Large intestine (tissue), 12 donors: Measurements from ENCODE around the gene CRTAC1. TPM values are rescaled to one million over a fixed set of nuclear protein-coding genes. Genes with fewer than 3 reads are reported as not detected.
A peak's percentile ranks its signal among the peaks of the same experiment; 100 is the strongest.

ENCODE experiments used
- DNase-seq, 2 donors: peaks; one replicate each; pipeline versions ENCODE4 v3.0.0 to v3.0.0-alpha.2; 2013
- H3K27ac ChIP-seq: one replicate; pipeline ENCODE4 v1.5.1; 2013; ENCODE audit warnings: low read length
- H3K27me3 ChIP-seq: 2 replicates; pipeline ENCODE4 v1.6.1; 2013; ENCODE audit warnings: low read length; ENCODE audit not compliant: control insufficient read depth, insufficient read depth
- H3K36me3 ChIP-seq: 2 replicates; pipeline ENCODE4 v1.6.1; 2013; ENCODE audit warnings: low read length; ENCODE audit not compliant: control insufficient read depth, insufficient read depth
- H3K4me1 ChIP-seq: one replicate; pipeline ENCODE4 v1.6.1; 2013; ENCODE audit warnings: low read length; ENCODE audit not compliant: control insufficient read depth, insufficient read depth
- H3K4me3 ChIP-seq: one replicate; pipeline ENCODE4 v1.5.1; 2013; ENCODE audit warnings: low read length
- H3K9me3 ChIP-seq: one replicate; pipeline ENCODE4 v1.6.1; 2013; ENCODE audit warnings: mild to moderate bottlenecking, low read depth, low read length, moderate library complexity; ENCODE audit not compliant: control insufficient read depth
- WGBS: methylation state at CpG from one replicate; pipeline ENCODE4 v1.1.5; 2013; ENCODE audit warnings: low lambda C conversion rate; ENCODE audit not compliant: insufficient coverage; 5-methylcytosine and 5-hydroxymethylcytosine counted together
- long read RNA-seq, 11 donors: transcript quantifications; one replicate each; lab custom pipeline, GENCODE V29; 2026
- polyA plus RNA-seq: library from polyadenylated mRNA; unstranded; fragments of 120-200 nt; gene quantifications from one replicate; pipeline ENCODE4 v1.2.1, GENCODE V29; 2013

The CRTAC1 gene
- 2.5 TPM for polyA plus RNA-seq
- long read RNA-seq, donor 1, partial matches to known transcripts: 0 of 1 reads
- long read RNA-seq, donor 1, other reads (novel, unspliced or antisense): 0 of 1 reads
- long read RNA-seq, donor 2, partial matches to known transcripts: 0 of 1 reads
- long read RNA-seq, donor 2, other reads (novel, unspliced or antisense): 0 of 1 reads
- long read RNA-seq, donor 3: 0 reads
- long read RNA-seq, donor 4: 0 reads
- long read RNA-seq, donor 5, partial matches to known transcripts: 0 of 1 reads
- long read RNA-seq, donor 5, other reads (novel, unspliced or antisense): 0 of 1 reads
- long read RNA-seq, donor 6, partial matches to known transcripts: 0 of 3 reads
- long read RNA-seq, donor 6, other reads (novel, unspliced or antisense): 0 of 3 reads
- long read RNA-seq, donor 7: 0 reads
- long read RNA-seq, donor 8: 0 reads
- long read RNA-seq, donor 9: 0 reads
- long read RNA-seq, donor 10, partial matches to known transcripts: 0 of 1 reads
- long read RNA-seq, donor 10, other reads (novel, unspliced or antisense): 0 of 1 reads
- long read RNA-seq, donor 11: 0 reads

GRCh38 chr10:98030093-98030821 lies at the start of gene CRTAC1:
CRTAC1 (minus strand) TSS chr10:98030621; CDS start chr10:98030472, 149 bp downstream.
- peak; percentile 17 to 58 for DNase-seq
- peaks cover 89% of the 10 kb centered on the region for H3K27me3 ChIP-seq
- no peaks in the 10 kb centered on the region for H3K4me1 ChIP-seq
- H3K36me3 ChIP-seq: no peaks in the 10 kb centered on the region
- H3K4me3 ChIP-seq: peak within 1 kb of the TSS; percentile 10
- no peaks in the 10 kb centered on the region for H3K9me3 ChIP-seq
- no peak within 1 kb of the TSS for H3K27ac ChIP-seq
- WGBS: no CpG with 5 or more reads among the region's 86 CpGs

GRCh38 chr10:98078774-98079173 lies 48.4 kb upstream of the CRTAC1 start:
- Histone ChIP-seq H3K27ac (no peak overlapping the region), H3K27me3 (peaks cover 2% of the 10 kb centered on the region), H3K4me1 (no peaks in the 10 kb centered on the region), H3K36me3 (no peaks in the 10 kb centered on the region), H3K4me3 (no peak overlapping the region), H3K9me3 (no peaks in the 10 kb centered on the region)
- no CpG with 5 or more reads among the region's 1 CpG for WGBS
- DNase-seq: no peak

GRCh38 chr10:98077223-98077622 lies 46.8 kb upstream of the CRTAC1 start:
- DNase-seq: no peak
- peaks cover under 1% of the 10 kb centered on the region for H3K27me3 ChIP-seq
- WGBS: no CpG with 5 or more reads among the region's 1 CpG
- H3K4me3 ChIP-seq: no peak overlapping the region
- H3K36me3 ChIP-seq: no peaks in the 10 kb centered on the region
- no peaks in the 10 kb centered on the region for H3K4me1 ChIP-seq
- no peak overlapping the region for H3K27ac ChIP-seq
- H3K9me3 ChIP-seq: no peaks in the 10 kb centered on the region

GRCh38 chr10:98076086-98076485 lies 45.7 kb upstream of the CRTAC1 start:
- Histone ChIP-seq H3K36me3 (no peaks in the 10 kb centered on the region), H3K4me1 (no peaks in the 10 kb centered on the region), H3K9me3 (no peaks in the 10 kb centered on the region), H3K27ac (no peak overlapping the region), H3K27me3 (no peaks in the 10 kb centered on the region), H3K4me3 (no peak overlapping the region)
- no peak for DNase-seq
- 61% methylated on average over 4 of the region's 7 CpGs for WGBS

- DNase-seq: no peak
These were observed 44.0 kb upstream of the CRTAC1 start for GRCh38 chr10:98074315-98074911.

GRCh38 chr10:98067165-98067564 lies 36.7 kb upstream of the CRTAC1 start:
- no peak overlapping the region for H3K4me3 ChIP-seq
- H3K4me1 ChIP-seq: no peaks in the 10 kb centered on the region
- H3K9me3 ChIP-seq: no peaks in the 10 kb centered on the region
- H3K27ac ChIP-seq: no peak overlapping the region
- H3K27me3 ChIP-seq: peaks cover 6% of the 10 kb centered on the region
- no peaks in the 10 kb centered on the region for H3K36me3 ChIP-seq
- WGBS: 67% methylated on average over 1 of the region's 5 CpGs
- no peak for DNase-seq

More at GRCh38 chr10:98074315-98074911, 44.0 kb upstream of the CRTAC1 start:
- no peak overlapping the region for H3K27ac ChIP-seq
- no peak overlapping the region for H3K4me3 ChIP-seq
- H3K36me3 ChIP-seq: no peaks in the 10 kb centered on the region
- no peaks in the 10 kb centered on the region for H3K27me3 ChIP-seq
- no CpG with 5 or more reads among the region's 2 CpGs for WGBS
- no peaks in the 10 kb centered on the region for H3K9me3 ChIP-seq
- H3K4me1 ChIP-seq: no peaks in the 10 kb centered on the region

GRCh38 chr10:98063740-98064027 lies 33.3 kb upstream of the CRTAC1 start:
- H3K36me3 ChIP-seq: no peaks in the 10 kb centered on the region
- H3K9me3 ChIP-seq: no peaks in the 10 kb centered on the region
- peaks cover 9% of the 10 kb centered on the region for H3K27me3 ChIP-seq
- H3K4me1 ChIP-seq: no peaks in the 10 kb centered on the region
- H3K27ac ChIP-seq: no peak overlapping the region
- no peak overlapping the region for H3K4me3 ChIP-seq
- no peak for DNase-seq

- peaks cover 9% of the 10 kb centered on the region for H3K27me3 ChIP-seq
- no peaks in the 10 kb centered on the region for H3K36me3 ChIP-seq
- WGBS: no CpG with 5 or more reads among the region's 6 CpGs
- no peak for DNase-seq
- H3K27ac ChIP-seq: no peak overlapping the region
- H3K4me1 ChIP-seq: no peaks in the 10 kb centered on the region
- H3K9me3 ChIP-seq: no peaks in the 10 kb centered on the region
- H3K4me3 ChIP-seq: no peak overlapping the region
These were observed 32.0 kb upstream of the CRTAC1 start for GRCh38 chr10:98062424-98062823.

- DNase-seq: no peak
- Histone ChIP-seq H3K27me3 (peaks cover 6% of the 10 kb centered on the region), H3K4me1 (no peaks in the 10 kb centered on the region), H3K9me3 (no peaks in the 10 kb centered on the region), H3K4me3 (no peak overlapping the region), H3K36me3 (no peaks in the 10 kb centered on the region), H3K27ac (no peak overlapping the region)
- WGBS: 61% methylated on average over 4 of the region's 10 CpGs
These were observed 29.7 kb upstream of the CRTAC1 start for GRCh38 chr10:98060079-98060478.

GRCh38 chr10:98058295-98058694 lies 27.9 kb upstream of the CRTAC1 start:
- no peak for DNase-seq
- Histone ChIP-seq H3K36me3 (no peaks in the 10 kb centered on the region), H3K9me3 (no peaks in the 10 kb centered on the region), H3K27ac (no peak overlapping the region), H3K4me1 (no peaks in the 10 kb centered on the region), H3K27me3 (peaks cover 13% of the 10 kb centered on the region), H3K4me3 (no peak overlapping the region)
- WGBS: no CpG with 5 or more reads among the region's 1 CpG
